Epidermal melanocyte (primary cell): ENCODE data around the gene ATP2A3.

Experiments used
- DNase-seq: peaks from one replicate; pipeline ENCODE4 v3.0.0; 2011; ENCODE audit warnings: low spot score; ENCODE audit not compliant: insufficient read length

Gene ATP2A3

GRCh38 chr17:3913531-3914311 is 50.5 kb downstream of the ATP2A3 start:
- DNase-seq, result peak; percentile 90

DNA sequence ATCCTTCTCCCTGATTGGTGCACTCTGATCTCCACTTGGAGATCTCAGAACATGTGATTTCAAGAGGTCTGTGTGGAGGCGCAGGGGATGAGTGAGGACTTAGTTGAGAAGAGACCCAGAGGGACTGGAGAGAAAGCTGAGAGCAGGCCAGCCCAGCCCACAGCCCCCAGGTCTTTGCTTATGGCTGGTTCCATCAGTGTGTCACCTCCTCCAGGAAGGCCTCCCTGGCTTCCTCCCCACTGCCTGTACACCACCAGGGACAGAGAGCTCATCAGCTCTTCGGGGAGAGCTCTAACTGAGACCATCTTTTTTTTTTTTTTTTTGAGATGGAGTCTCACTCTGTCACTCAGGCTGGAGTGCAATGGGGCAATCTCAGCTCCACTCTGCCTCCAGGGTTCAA is 51.4 kb downstream of the ATP2A3 start:
- DNase-seq, result no peak

GRCh38 chr17:3911271-3912053 is 52.8 kb downstream of the ATP2A3 start:
- no peak for DNase-seq

DNA sequence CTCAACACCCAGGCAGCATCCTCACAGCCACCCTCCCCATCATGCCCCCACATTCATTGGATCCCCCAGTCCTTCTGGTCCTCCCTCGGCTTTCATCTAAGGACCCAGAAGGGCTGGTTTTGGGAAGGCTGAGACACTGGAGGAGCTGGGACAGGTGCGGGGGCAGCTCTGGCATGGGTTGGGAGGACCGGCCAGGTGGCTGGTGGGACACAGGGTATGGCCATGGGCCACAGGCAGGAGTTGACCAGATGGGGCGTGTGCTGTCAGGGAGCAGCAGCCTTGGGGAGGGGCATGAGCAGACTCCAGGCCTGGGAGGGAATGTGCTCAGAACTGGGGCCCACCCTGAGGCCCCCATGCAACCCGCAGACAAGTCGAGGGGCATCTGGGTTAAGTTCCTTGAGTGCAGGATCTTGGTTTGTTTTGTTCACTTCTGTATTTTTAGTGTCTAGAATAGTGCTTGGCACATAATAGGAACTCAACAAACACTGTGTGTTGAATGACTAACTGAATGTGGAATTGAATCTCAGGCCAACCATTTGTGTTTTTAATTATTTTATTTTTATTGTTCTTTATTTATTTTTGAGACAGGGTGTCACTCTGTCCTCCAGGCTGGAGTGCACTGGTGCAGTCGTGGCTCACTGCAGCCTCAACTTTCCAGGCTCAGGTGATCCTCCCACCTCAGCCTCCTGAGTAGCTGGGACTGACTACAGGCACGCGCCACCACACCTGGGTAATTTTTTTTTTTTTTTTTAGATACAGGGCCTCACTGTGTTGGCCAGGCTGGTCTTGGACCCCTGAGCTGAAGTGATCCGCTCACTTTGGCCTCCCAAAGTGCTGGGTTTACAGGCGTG is 53.6 kb downstream of the ATP2A3 start:
- no peak for DNase-seq

GRCh38 chr17:3909257-3909656 is 55.0 kb downstream of the ATP2A3 start:
- DNase-seq, result no peak

GRCh38 chr17:3907483-3908216 is 56.6 kb downstream of the ATP2A3 start:
- no peak for DNase-seq

- DNase-seq, result no peak
Observed at GRCh38 chr17:3906881-3907280, 57.4 kb downstream of the ATP2A3 start.

DNA sequence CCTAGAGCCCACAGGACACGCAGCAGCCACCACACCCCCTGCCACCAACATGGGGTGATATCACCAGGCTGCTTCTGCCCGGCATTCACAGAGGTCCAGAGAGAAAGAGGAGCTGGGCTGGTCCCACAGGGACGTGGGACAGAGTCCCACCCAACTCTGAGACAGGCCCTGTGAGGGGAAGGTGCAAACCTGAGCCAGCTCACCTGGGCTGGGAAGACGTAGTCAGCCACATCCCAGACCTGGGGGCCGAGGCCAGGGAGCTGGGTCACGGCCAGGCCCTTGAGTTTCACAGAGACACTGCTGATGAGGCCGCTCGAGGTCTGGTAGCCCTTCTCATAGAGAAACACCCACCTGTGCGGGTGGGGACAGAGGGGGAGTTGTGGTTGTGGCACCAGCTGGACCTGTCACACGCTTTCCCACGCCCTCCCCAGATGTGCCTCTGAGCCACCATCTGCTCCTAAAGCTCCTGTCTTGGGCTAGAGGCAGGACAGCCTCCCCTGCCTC is 59.2 kb downstream of the ATP2A3 start:
- no peak for DNase-seq

- no peak for DNase-seq
Observed at GRCh38 chr17:3904501-3904900, 59.7 kb downstream of the ATP2A3 start.

DNA sequence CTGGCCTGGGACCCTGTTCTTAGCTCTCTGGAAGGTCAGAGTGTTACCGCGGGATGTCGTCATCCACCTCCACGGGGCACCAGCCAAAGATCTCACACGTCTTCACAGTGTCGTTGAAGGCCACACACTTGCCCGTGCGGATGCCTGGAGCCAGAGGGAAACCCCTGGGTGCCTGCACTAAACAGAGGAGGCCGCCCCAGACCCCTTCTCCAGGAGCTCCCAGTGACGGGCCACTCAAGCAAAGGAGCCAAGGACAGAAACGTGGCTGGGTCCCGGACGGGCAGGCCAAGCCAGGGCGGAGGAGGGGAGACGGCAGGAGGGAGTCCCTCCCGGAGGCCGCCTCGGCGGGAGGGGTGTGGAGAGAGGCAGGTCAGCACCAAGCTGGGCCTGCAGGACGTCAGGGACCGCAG is 60.4 kb downstream of the ATP2A3 start:
- DNase-seq, result no peak

DNA sequence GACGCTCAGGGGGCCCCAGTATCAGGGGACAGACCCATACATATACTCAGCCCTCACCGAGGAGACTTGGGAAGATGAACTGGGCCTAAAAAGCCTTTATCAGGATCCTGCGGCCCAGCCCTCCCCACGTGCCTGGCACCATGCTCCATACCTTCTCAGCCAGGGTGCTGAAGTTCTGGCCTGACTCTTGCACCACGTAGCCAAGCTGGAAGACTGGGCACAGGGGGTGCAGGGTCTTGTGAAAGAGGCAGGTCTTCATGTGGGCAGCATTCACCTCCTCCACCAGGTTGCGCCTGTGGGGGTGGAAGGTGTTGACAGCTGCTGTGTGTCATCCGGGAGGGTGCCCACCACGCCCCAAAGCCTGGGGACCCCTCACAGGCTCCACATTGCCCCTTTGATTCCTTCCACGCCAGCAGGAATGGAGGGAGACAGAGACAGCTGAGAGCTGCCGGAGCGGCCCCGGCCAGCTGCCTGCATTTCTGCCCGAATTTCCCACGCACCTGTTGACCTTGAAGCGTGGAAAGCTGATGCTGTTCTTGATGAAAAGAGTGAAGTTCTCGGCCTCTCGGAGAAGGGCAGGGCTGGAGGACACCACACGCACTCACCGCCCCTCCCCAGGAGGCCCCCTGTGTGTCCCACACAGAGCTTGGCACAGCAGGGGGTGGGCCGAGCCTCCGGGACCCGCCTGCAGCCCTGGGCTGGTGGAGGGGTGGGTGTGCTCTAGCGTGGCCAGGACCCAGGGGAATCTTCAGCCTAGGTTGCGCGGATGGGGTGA is 61.0 kb downstream of the ATP2A3 start:
- no peak for DNase-seq

DNA sequence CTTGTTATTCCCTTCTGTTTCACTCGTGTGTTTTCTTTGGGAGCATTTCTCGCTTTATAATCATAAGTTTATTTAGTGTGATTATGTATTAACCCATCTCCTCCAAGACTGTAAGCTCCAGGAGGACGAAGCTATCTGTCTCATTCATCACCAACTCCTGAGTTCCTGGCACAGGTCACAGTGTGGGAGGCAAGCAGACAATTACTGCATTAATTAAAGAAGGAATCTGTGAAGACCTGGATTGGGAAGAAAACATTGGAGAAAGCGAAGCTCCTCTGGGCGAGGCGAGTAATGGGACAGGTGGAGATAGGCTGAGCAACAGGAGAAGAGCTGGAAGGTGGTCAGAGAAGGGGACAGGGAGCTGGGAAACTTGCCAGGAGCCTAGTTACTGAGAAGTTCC is 63.6 kb downstream of the ATP2A3 start:
- no peak for DNase-seq

DNA sequence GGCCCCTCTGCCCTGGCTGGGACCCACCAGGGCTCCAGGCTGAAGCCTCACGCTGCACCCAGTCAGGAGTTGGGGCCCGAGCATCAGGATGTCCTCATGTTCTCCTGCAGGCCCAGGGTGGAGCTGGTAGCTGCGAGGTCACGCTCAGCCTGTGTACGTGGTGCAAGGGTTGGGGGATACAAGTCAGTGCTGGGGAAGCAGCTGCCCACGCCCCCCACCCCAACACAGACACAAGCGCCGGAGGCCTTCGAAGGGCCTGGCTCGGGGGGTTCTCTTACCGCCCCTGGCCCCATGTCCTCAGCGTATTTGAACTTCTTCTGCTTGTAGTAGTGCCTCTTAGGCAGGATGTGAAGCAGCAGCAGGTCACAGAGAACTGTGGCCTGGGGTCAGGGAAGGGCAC is 66.5 kb downstream of the ATP2A3 start:
- no peak for DNase-seq

DNA sequence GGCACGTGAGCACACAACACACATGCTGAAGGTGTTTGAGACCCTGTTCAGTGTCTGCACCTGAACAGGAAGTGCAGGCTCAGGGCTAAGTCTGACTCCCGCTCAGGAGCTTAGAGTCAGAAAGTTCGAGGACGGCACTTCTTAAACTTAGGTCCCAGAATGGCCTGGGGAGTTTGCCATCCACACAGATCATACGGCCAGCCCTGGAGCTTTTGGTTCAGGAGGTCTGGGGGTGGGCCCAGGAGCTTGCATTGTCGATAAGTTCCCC is 67.3 kb downstream of the ATP2A3 start:
- no peak for DNase-seq

DNA sequence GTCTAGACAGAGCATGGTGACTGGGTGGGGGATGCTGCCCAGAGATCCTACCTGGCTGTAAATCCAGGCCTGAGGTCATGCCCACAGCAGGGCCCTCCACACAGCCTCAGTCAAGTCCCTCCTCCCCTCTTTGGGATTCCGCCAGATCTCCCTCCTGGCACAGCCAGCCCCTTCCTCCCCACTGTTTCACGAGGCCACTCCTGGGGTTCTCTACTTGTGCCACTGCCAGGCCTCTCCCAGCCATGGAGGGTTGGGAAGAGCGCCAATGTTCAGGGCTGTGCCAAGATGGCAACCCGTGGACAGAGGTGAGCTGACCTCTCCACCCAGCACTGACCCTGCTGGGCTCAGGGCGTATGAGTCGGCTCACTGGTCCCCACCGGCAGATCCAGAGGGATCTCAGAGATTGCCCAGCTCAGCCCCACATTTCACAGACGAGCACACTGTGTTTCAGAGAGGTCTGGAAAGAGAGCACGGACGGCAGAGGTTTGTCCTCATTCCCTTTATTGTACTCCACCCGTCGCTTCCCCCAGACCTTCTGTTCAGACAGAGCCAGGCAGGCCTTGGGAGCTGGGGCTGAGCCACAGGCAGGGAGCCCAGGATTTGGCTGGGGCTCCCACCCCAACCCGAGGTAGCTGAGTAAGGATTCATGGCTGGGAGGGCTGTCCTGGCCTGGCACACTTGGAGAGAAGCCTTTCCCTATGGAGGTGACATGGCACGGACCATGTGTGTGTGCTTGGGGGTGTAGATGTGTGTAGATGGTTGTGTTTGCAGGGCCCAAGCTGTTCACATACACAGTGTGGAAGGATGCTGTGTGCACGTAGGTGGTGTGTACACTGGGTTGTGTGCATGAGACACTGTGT is 67.9 kb downstream of the ATP2A3 start:
- DNase-seq, result no peak

GRCh38 chr17:3895354-3895753 is 68.9 kb downstream of the ATP2A3 start:
- DNase-seq, result no peak

DNA sequence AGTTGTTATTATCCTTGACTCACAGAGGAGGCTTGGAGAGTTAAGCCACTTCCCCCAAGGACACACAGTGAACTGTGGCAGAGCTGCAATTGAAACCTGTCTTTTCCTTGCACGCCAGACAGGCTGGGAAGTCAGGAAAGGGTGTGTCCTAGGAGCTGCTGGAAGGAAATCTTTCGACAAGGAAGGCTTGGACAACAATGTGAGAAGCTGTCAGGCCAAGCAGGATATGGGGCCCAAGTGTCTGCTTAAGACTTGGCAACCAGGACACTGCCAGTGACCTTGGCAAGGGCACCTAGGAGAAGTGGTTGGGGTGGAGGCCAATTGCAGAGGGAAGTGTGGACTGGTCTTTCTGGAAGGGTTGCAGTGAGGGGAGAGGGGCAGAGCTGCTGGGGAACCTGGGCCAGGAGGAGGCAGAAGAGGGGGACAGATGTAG is 69.3 kb downstream of the ATP2A3 start:
- no peak for DNase-seq

DNA sequence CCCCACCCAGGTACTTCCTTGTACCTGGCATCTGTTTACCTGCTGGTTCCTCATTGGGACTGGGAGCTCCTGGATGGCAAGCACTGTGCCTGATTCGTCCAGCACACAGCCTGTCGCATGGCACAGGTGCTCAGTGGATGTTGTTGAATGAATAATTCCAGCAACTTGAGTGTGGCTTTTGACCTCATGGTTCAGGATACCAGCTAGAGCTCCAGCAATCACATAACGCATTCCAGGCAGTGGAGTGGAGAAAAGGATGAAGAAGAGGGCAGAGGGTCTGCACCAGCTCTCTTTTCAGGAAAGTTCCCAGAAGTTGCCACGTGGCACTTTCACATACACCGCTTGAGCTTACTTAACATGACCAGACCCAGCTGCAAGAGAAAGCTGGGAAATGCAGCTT is 70.0 kb downstream of the ATP2A3 start:
- DNase-seq, result no peak

DNA sequence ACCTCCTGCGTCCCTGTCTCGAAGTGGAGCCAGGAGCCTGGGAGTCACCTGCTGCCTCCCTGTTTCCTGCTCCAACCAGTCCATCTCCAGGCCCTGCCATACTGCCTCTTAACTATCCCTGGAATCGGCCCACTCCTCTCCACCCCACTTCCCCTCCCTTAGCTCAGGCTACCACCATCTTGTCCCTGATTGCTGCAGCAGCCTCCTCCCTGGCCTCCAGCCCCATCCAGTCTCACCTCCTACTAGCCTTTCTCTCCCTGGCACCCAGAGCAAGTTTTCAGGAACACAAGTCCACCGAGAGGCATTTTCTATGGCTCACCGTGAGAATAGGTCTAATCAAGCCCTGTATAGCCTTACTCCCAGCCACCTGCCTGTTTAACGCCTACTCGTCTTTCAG is 70.5 kb downstream of the ATP2A3 start:
- no peak for DNase-seq
